Caki2 (cell line): ENCODE measurements around the gene CIDEA. TPM values are rescaled to one million over a fixed set of nuclear protein-coding genes. Genes with fewer than 3 reads are reported as not detected.
"Not testable (repeated sequence)": the region's sequence is repeated elsewhere in the genome, so short reads cannot be mapped to it uniquely, and the experiment has no call there.

Experiments
- DNase-seq: peaks from one replicate; pipeline ENCODE4 v3.0.0-alpha.2; 2015; ENCODE audit warnings: low read depth
- in situ Hi-C: cut with HindIII; loops from 2 replicates; pipeline ENCODE4 v1.10.0; 2016; ENCODE audit warnings: low sequenced_read_pairs, low pct_unique_long_range_greater_than_20kb, mixed read lengths
- total RNA-seq: library from RNA; depleted of rRNA; stranded (reverse); fragments of >200 nt; shearing (Covaris generic); gene quantifications from 2 replicates; pipeline ENCODE4 v1.2.3, GENCODE V29; 2014; ENCODE audit warnings: low replicate concordance; rRNA removed

CIDEA gene
- not detected in 2 replicates for total RNA-seq

DNA sequence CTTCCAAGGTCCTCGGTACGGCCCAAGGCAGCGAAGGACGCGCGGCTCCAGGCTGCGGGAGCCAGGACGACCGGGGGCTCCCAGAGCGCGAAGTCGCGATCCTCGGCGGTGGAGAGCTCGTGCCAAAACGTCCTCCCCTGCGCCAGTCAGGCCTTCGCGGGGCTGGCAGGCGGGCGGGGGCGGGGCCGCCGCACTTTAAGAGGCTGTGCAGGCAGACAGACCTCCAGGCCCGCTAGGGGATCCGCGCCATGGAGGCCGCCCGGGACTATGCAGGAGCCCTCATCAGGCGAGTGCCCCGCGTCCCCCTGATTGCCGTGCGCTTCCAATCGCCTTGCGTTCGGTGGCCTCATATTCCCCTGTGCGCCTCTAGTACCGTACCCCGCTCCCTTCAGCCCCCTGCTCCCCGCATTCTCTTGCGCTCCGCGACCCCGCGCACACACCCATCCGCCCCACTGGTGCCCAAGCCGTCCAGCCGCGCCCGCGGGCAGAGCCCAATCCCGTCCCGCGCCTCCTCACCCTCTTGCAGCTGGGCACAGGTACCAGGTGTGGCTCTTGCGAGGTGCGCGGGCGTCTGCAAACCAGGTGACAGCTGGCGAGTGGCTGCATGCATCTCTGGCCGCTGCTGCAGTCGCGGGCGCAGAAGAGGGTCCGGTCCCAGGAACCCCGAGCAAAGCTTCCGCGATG, at the start of gene CIDEA:
Gene CIDEA (plus strand): TSS at position 226 of the 684 bp plus-strand sequence. CDS start 23 bp downstream, at position 249.
- in situ Hi-C loops = no loop called here
- no peak for DNase-seq

DNA sequence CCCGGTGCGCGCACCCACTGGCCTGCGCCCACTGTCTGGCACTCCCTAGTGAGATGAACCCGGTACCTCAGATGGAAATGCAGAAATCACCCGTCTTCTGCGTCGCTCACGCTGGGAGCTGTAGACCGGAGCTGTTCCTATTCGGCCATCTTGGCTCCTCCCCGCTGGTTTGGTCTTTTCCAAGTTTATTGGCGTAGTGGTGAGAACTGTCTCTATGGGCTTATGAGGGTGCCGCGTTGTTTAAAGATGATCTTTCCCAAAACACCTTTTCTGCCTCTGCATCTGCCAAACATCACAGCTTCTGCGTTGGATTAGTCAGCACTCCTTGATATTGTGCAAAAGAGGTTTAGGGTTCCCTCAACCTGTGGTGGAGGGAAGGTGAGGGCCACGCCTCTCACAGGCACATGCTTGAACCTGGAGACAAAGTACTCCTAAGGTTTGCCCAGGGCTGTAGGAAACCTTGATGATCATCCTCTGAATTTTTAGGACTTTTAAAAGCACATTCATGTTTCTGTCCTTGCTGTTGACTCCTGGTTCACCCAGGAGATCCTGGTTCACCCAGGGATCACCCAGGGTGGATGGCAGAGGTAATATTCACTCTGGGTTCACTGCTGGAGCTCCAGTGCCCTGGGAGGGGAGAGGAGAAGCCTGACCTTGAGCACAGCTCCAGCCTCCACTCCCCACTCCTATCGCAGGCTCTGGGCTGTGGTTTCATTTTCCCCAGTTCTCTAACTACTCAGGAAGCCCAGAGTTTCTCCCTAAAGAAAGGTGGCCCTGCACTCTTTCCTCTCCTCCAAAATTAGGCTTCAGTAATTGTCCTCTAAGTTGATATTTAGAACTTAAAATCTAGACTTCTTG, 45.6 kb upstream of the CIDEA start:
- DNase-seq, in situ Hi-C loops: not testable (repeated sequence)

DNA sequence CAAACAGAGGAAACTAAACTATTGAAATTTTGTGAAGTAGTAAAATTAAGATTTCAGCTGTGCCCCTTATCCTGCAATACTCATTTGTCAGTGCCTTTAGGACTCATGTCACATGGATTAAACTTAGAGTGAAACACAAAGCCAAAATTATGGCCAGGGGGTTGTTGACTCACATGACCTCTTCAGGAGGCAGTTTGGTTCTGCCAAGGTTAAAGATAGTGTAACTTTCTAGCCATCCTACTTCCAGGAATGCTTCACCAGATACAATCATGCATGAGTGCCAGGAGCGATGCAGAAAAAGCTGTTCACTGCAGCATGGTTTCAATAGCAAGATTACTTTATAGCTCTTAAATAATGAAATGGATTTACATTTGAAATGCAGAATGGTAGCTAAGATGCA, 41.9 kb upstream of the CIDEA start:
- DNase-seq, in situ Hi-C loops: not testable (repeated sequence)

DNA sequence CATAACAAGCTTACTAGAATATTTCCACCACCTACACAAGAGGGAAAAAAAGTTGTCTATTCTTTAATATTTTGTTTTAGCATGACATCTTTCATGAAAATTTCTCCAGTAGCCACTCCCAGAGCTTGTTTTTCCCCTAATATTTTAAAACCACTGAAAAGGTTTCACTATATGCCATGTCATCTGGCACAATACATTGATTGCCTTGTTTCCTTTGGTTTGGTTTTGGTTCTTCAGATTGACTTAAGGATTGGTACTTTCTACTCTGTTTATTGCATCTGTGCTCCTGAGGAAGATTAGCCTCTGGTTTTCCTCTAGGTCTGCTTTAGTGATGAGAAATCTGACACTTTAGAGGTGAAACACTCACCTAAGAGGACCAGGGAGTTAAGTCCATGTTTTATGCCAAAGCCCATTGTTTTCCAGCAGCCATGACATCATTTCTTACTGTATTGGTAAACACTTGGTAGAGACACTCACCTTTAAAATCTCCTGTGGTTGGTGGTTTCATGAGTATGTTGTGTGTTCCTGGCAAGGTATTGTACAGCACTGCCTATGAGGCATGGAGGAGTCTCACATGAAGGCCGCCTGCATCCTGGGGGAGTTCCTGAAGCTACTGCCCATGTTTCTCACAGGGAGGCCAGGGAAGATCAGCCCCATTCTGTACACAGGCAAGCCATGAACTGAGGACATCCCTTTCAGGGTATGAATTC, 39.7 kb upstream of the CIDEA start:
- not testable (repeated sequence) for DNase-seq

DNA sequence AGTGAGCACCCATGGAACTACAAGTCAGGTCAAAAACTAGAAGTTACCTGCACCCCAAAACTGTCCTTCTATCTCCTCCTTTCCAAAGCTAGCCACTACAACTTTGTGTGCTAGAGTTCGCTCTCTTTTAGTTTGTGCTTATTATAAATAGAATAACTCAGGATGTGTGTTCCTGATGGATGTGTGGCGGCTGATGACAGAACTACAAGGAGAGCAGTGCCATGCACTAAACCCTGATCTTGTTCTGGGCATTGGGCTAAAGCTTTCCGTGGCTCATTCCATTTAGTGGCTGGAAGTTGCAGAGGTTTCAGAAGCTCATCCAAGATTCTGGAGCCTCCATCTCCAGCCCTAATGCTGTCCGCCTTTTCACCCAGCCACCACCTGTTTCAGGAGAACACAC, 37.7 kb upstream of the CIDEA start:
- in situ Hi-C loops, DNase-seq: not testable (repeated sequence)

More for the DNA sequence above, 39.7 kb upstream of the CIDEA start:
- in situ Hi-C loops = not testable (repeated sequence)

- in situ Hi-C loops = not testable (repeated sequence)
Measured at GRCh38 chr18:12218603-12219002, 35.6 kb upstream of the CIDEA start.

GRCh38 chr18:12222041-12222440, 32.1 kb upstream of the CIDEA start:
- DNase-seq, in situ Hi-C loops: not testable (repeated sequence)

More at GRCh38 chr18:12218603-12219002, 35.6 kb upstream of the CIDEA start:
- DNase-seq = peak; percentile 22

DNA sequence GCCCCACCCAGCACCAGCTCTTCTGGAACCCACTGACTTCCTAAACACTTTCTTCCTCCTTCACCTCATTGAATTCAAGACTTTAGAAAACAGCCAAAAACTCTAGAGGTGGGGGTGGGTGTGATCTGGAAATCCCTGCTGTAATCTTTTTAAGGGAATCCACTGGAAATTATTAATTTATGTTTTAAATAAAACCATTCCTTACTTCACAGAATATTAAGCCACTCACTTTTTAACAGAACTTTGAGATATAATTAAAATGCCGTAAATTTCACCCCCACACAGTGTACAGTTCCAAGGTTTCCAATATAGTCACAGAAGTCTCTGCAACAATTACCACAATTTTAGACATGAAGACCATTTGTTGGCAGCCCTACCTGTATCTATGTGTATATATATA, 30.8 kb upstream of the CIDEA start:
- DNase-seq, in situ Hi-C loops: not testable (repeated sequence)

DNA sequence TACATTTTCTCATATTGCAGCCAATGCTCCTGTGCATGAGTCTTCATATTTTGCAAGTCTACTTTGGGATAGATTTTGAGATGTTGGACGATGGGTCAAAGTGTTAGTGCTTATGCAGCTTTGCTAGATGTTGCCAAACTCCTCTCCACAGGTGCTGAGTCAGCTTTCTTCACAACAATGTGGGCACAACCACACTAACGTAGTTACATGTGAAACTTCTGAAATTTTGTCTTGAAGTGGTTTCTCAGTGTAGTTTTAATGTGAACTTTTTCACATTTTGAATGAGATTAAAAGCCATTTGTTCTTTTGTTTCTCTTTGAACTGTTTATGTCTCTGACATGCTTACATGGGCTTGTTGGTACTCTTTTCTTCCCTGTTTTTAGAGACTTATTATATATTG, 27.4 kb upstream of the CIDEA start:
- in situ Hi-C loops, DNase-seq: not testable (repeated sequence)

GRCh38 chr18:12227399-12228186, 26.6 kb upstream of the CIDEA start:
- in situ Hi-C loops, DNase-seq: not testable (repeated sequence)

- DNase-seq, in situ Hi-C loops: not testable (repeated sequence)
Measured at GRCh38 chr18:12228308-12228707, 25.9 kb upstream of the CIDEA start.

GRCh38 chr18:12230561-12230960, 23.6 kb upstream of the CIDEA start:
- DNase-seq, in situ Hi-C loops: not testable (repeated sequence)

DNA sequence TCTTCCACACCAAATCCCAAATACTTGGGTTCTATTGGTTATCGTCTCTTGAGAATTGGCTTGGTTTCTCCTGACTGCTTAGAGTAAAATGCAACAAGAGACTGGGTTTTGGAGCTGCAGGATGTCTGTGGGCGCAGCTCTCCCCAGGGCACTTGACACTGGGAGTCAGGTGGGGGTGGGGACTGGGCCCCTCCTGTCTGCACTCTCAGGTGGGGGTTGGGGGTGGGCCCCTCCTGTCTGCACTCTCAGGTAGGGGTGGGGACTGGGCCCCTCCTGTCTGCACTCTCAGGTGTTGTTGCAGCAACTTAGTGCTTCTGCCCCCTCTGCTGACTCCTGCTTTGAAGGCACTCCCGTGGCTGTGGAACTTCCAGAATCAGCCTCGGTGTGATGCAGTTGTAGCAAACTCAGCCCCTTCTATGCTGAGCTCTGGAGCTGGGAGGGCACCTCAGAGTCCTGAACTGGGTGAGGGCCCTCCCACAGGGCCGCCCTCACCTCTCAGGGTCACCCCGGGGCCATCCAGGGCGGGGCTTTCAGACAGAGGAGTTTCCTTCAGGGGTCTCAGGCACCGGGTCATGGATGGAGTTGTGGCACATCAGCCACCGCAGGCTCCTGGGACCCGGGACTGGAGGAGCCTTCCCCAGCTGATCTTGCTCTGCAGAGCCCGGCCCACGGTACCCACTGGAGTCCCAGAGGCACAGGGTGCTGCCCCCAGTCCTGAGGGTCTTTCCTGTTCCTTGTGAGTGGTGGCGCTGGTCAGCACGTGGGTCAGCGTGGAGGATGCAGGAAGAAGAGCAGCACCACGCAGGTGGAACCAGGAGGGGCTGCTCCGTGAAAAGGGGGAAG, 22.9 kb upstream of the CIDEA start:
- in situ Hi-C loops = no loop called here
- no peak for DNase-seq

GRCh38 chr18:12231986-12232385, 22.2 kb upstream of the CIDEA start:
- in situ Hi-C loops = no loop called here
- DNase-seq = no peak

DNA sequence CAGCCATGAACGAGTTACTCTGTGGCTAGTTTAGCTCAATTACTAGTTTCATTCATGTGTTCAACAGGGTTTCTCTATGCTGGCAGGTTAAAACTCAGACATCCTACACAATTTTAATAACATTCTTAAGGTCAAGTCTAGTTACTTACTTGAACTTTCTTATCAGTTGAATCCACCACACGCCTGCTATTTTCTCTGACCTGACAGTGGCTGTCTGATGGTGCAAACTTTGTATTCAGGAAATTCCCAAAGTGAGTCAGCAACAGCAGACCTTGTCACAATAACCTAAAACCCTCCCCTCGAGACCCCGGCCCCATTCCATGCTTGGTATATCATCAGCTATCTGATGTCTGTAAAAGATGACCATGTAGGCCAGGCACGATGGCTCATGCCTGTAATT, 20.8 kb upstream of the CIDEA start:
- in situ Hi-C loops = no loop called here
- DNase-seq = peak; percentile 56

GRCh38 chr18:12234451-12235190, 19.5 kb upstream of the CIDEA start:
- no peak for DNase-seq
- in situ Hi-C loops = no loop called here
